Stimulated activated CD8-positive, alpha-beta memory T cell treated with anti-CD3 and anti-CD28 coated beads, Interleukin-12 subunit alpha, Interleukin-12 subunit beta, amount 100 ng/mL, for 24 hours (primary cell): ENCODE data around the gene ZNF655.
"Not testable (repeated sequence)": the region's sequence is repeated elsewhere in the genome, so short reads cannot be mapped to it uniquely, and the experiment has no call there.

Experiments
- DNase-seq: peaks from one replicate; pipeline ENCODE4 v3.0.0-alpha.2; 2020; ENCODE audit errors: extremely low read depth

The ZNF655 gene

GRCh38 chr7:99560834-99561736 is 2.6 kb downstream of the ZNF655 start:
- DNase-seq: no peak

GRCh38 chr7:99561737-99562051 is 3.3 kb downstream of the ZNF655 start:
- DNase-seq: no peak

- DNase-seq: no peak
These were observed 3.8 kb downstream of the ZNF655 start for GRCh38 chr7:99562114-99562784.

- DNase-seq: no peak
These were observed 4.4 kb downstream of the ZNF655 start for GRCh38 chr7:99562832-99563231.

GRCh38 chr7:99563650-99564049 is 5.2 kb downstream of the ZNF655 start:
- no peak for DNase-seq

GRCh38 chr7:99568770-99569169 is 10.3 kb downstream of the ZNF655 start:
- not testable (repeated sequence) for DNase-seq

- no peak for DNase-seq
These were observed 13.3 kb downstream of the ZNF655 start for GRCh38 chr7:99571768-99572167.

GRCh38 chr7:99573257-99573656 is 14.8 kb downstream of the ZNF655 start:
- no peak for DNase-seq

GRCh38 chr7:99576251-99576650 is 17.8 kb downstream of the ZNF655 start:
- no peak for DNase-seq

- no peak for DNase-seq
These were observed 21.0 kb downstream of the ZNF655 start for GRCh38 chr7:99579281-99579955.

- no peak for DNase-seq
These were observed 21.7 kb downstream of the ZNF655 start for GRCh38 chr7:99579956-99580777.

GRCh38 chr7:99580778-99581332 is 22.4 kb downstream of the ZNF655 start:
- DNase-seq: not testable (repeated sequence)

- no peak for DNase-seq
These were observed 30.4 kb downstream of the ZNF655 start for GRCh38 chr7:99588868-99589267.

GRCh38 chr7:99594948-99595745 is 36.7 kb downstream of the ZNF655 start:
- no peak for DNase-seq

- no peak for DNase-seq
These were observed 38.0 kb downstream of the ZNF655 start for GRCh38 chr7:99596408-99596955.

GRCh38 chr7:99597762-99598501 is 39.5 kb downstream of the ZNF655 start, which contains the start of gene TMEM225B:
Gene TMEM225B, plus strand, starts transcription at chr7:99598267. Its CDS starts 6,122 bp downstream, at chr7:99604389.
- no peak for DNase-seq

- no peak for DNase-seq
These were observed 41.4 kb downstream of the ZNF655 start for GRCh38 chr7:99599836-99600235.

GRCh38 chr7:99601656-99602310 is 43.3 kb downstream of the ZNF655 start:
- DNase-seq: no peak

- DNase-seq: no peak
These were observed 47.1 kb downstream of the ZNF655 start for GRCh38 chr7:99605527-99605926.
